ENCODE data around the gene LEPR.

DNA sequence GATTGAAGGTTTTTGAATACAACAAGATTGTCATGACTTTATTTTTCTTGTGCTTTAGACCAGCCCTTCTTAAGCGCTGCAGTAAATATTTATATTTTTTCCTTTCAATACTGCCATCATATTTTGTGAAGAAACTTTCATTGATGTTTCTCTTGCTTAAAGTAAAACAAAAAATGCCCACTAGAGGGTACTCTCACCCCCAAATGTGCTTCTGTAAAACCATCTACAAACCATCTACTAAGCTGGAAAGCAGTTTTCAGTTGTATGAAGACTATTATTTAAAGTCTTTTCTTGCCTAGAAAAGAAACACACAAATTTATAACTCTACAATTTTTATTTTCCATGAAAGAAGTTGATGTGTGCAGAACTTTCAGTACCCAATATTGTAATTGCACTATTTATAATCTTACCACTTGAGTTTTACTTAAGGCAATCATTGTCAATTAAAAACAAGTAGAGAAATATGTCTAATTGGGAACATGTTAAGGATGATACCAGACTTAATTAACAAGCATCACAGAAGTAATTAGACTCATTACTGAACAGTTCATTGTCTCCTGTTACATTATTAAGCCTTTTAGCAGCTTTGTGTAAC is 10.7 kb downstream of the LEPR start:
- TF ChIP-seq, protein P1, sequence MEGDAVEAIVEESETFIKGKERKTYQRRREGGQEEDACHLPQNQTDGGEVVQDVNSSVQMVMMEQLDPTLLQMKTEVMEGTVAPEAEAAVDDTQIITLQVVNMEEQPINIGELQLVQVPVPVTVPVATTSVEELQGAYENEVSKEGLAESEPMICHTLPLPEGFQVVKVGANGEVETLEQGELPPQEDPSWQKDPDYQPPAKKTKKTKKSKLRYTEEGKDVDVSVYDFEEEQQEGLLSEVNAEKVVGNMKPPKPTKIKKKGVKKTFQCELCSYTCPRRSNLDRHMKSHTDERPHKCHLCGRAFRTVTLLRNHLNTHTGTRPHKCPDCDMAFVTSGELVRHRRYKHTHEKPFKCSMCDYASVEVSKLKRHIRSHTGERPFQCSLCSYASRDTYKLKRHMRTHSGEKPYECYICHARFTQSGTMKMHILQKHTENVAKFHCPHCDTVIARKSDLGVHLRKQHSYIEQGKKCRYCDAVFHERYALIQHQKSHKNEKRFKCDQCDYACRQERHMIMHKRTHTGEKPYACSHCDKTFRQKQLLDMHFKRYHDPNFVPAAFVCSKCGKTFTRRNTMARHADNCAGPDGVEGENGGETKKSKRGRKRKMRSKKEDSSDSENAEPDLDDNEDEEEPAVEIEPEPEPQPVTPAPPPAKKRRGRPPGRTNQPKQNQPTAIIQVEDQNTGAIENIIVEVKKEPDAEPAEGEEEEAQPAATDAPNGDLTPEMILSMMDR (IDR thresholded peaks at IDR 0.05): peak; percentile 22 to 67 (median 50)
- no peak for TF ChIP-seq POLR2A (IDR thresholded peaks at IDR 0.05)

Data from adrenal gland (tissue), 5 donors.